ENCODE measurements around the gene LAMC2. TPM values are rescaled to one million over a fixed set of nuclear protein-coding genes. Genes with fewer than 3 reads are reported as not detected.

Gene LAMC2
- total and polyA plus RNA-seq, 9 of the 15 experiments (the other 6 are each of a cell fraction or from before 2014, with no cell fraction given) = 0.02 to 0.03 TPM; not detected in 7

- FAIRE-seq = no peak
Measured at GRCh38 chr1:183251959-183252450, 65.9 kb downstream of the LAMC2 start.

More at GRCh38 chr1:183251959-183252450, 65.9 kb downstream of the LAMC2 start:
- Histone ChIP-seq H2AFZ (ENCODE audit: low read depth, low read length) (no peak overlapping the region), H3K4me3 (no peak overlapping the region), H3K79me2 (ENCODE audit: control insufficient read depth, insufficient read depth, low read length) (no peaks in the 10 kb centered on the region), H3K27me3 (ENCODE audit: control insufficient read depth in 2 of 2, insufficient read depth in 2 of 2, low read length in 2 of 2) (peaks cover 0 to 11% of the 10 kb centered on the region in 2 experiments; a peak in 1 of 5 replicates), H4K20me1 (replicated peaks; ENCODE audit: control insufficient read depth, insufficient read depth, low read length) (no peaks in the 10 kb centered on the region), H3K9me3 (replicated peaks; ENCODE audit: control insufficient read depth, insufficient read depth, low read depth, low read length) (no peaks in the 10 kb centered on the region), H3K9me1 (ENCODE audit: control insufficient read depth, insufficient read depth, low read length) (no peaks in the 10 kb centered on the region), H3K4me1 (replicated peaks in 1 of 2; ENCODE audit: control insufficient read depth in 2 of 2, insufficient read depth in 2 of 2, low read length in 2 of 2) (no peaks in the 10 kb centered on the region), H3K36me3 (ENCODE audit: control insufficient read depth, insufficient read depth, low read length) (no peaks in the 10 kb centered on the region), H3K4me2 (ENCODE audit: insufficient read depth, low read length) (no peak overlapping the region), H3K9ac (ENCODE audit: insufficient read depth in 1 of 2, low read depth in 2 of 2, low read length in 2 of 2) (no peak overlapping the region), H3K27ac (ENCODE audit: extremely low read depth, low read depth, low read length) (no peak overlapping the region)
- BruUV-seq (replicated peaks) = no TSS peak
- CTCF ChIA-PET (ENCODE audit: low intra/inter-chr PET ratio) = no interaction called here
- TF ChIP-seq AFF1 (IDR thresholded peaks at IDR 0.05; ENCODE audit: low read depth in 1 of 2, partially characterized antibody in 2 of 2) (peak in 1 of 2 experiments; percentile 80), KAT8 (IDR thresholded peaks at IDR 0.05; ENCODE audit: low read depth) (no peak)
- ATAC-seq (peak; percentile 63; the same call in 2 of the 3 replicates), DNase-seq (ENCODE audit: extremely low read depth in 1 of 4, low spot score in 3 of 4) (no peak)
- POLR2A ChIA-PET = no interaction called here
- 0% methylated on average over 7 of the region's 8 CpGs for WGBS (ENCODE audit: insufficient coverage, low coverage, missing lambda C conversion rate)
- in situ Hi-C loops (cut with MboI) = no loop called here
- intact Hi-C loops (cut with micrococcal nuclease) = no loop called here
